Keratinocyte (primary cell): ENCODE data around the gene PKP4.

Experiments used
- CTCF ChIP-seq, 3 experiments: IDR thresholded peaks in 1 of 3; conservative IDR thresholded peaks in 1 of 3; optimal IDR thresholded peaks in 1 of 3; 2 replicates in 2 of 3; 3 replicates in 1 of 3; pipeline versions ENCODE3 to v1.5.1; 2011; ENCODE audit warnings: low read length in 3 of 3, mild to moderate bottlenecking in 3 of 3, moderate library complexity in 2 of 3, control low read depth in 1 of 3, inconsistent platforms in 1 of 3; ENCODE audit not compliant: insufficient read depth in 2 of 3; ENCODE audit errors: extremely low read depth in 1 of 3
- EZH2 ChIP-seq: IDR thresholded peaks from one replicate; pipeline ENCODE4 v1.6.1; 2012; ENCODE audit warnings: inconsistent platforms, mild to moderate bottlenecking, low read length, moderate library complexity

- TF ChIP-seq EZH2 (no peak), CTCF (optimal IDR thresholded peaks at IDR 0.05 in 1 of 3, IDR thresholded peaks at IDR 0.05 in 1 of 3, conservative IDR thresholded peaks at IDR 0.05 in 1 of 3; ENCODE audit: extremely low read depth in 1 of 3, insufficient read depth in 2 of 3, low read length in 3 of 3) (no peak)
Measured at GRCh38 chr2:158649846-158650245, 193.1 kb downstream of the PKP4 start.
